B cell (primary cell): ENCODE measurements around the gene DIAPH1. TPM values are rescaled to one million over a fixed set of nuclear protein-coding genes. Genes with fewer than 3 reads are reported as not detected.

Experiments
- ATAC-seq: fragments of 200-7000 bp; cut with Tn5 transposase; one replicate; pipeline ENCODE4 v1.10.0; 2021; ENCODE audit warnings: low read depth, mild to moderate bottlenecking, moderate number of reproducible peaks, moderate library complexity
- CTCF ChIA-PET: fragments of 350-600 bp; sonication (Branson Sonifier 250); formaldehyde crosslinking; loops from one replicate; lab custom pipeline; 2021; ENCODE audit warnings: antibody characterized with exemption, inconsistent platforms; lab: Charles Lee
- POLR2A ChIA-PET: fragments of 350-600 bp; sonication (Branson Sonifier 250); formaldehyde crosslinking; loops from one replicate; lab custom pipeline; 2021; ENCODE audit warnings: antibody characterized with exemption; lab: Charles Lee
- DNase-seq: peaks from one replicate; pipeline ENCODE4 v3.0.0; 2013
- H2AFZ ChIP-seq: 2 replicates; pipeline ENCODE4 v1.6.1; 2012; ENCODE audit warnings: mild to moderate bottlenecking, low read depth, low read length; ENCODE audit not compliant: insufficient read depth, poor library complexity, severe bottlenecking
- H3K27ac ChIP-seq, 2 donors: 1 replicate in 1 of 2; 2 replicates in 1 of 2; pipeline ENCODE4 v1.5.1; 2012 to 2013; ENCODE audit warnings: low read length in 2 of 2, mild to moderate bottlenecking in 2 of 2, moderate library complexity in 1 of 2
- H3K27me3 ChIP-seq, 4 experiments: fragments of 200-600 bp in 1 of 4; sonication (generic) in 1 of 4; replicated peaks in 1 of 4; 1 replicate in 2 of 4; 2 replicates in 2 of 4; pipeline versions ENCODE4 v1.6.1 to v1.7.0; 2013 to 2016; ENCODE audit warnings: low read length in 3 of 4, mild to moderate bottlenecking in 2 of 4, mixed read lengths in 1 of 4, moderate library complexity in 1 of 4; ENCODE audit not compliant: insufficient read depth in 4 of 4, control insufficient read depth in 3 of 4; ENCODE audit errors: control extremely low read depth in 1 of 4
- H3K36me3 ChIP-seq, 2 experiments: replicated peaks in 1 of 2; 1 replicate in 1 of 2; 2 replicates in 1 of 2; pipeline versions ENCODE4 v1.6.1 to v1.7.1; 2013; ENCODE audit warnings: low read length in 1 of 2; ENCODE audit not compliant: insufficient read depth in 2 of 2, control insufficient read depth in 1 of 2; ENCODE audit errors: control extremely low read depth in 1 of 2, extremely low read depth in 1 of 2
- H3K4me1 ChIP-seq, 2 donors: fragments of 200-600 bp in 1 of 2; sonication (generic) in 1 of 2; 1 replicate in 1 of 2; 2 replicates in 1 of 2; pipeline versions ENCODE4 v1.5.1 to v1.6.1; 2013 to 2017; ENCODE audit warnings: low read length in 2 of 2; ENCODE audit not compliant: control insufficient read depth in 2 of 2, insufficient read depth in 2 of 2
- H3K4me2 ChIP-seq: replicated peaks from 2 replicates; pipeline ENCODE3; 2012; ENCODE audit warnings: mild to moderate bottlenecking, low read depth, low read length; ENCODE audit not compliant: poor library complexity, severe bottlenecking
- H3K4me3 ChIP-seq, 5 experiments: fragments of 200-600 bp in 1 of 5; sonication (generic) in 1 of 5; 1 replicate in 3 of 5; 2 replicates in 2 of 5; pipeline versions ENCODE4 v1.5.1 to v1.7.0; 2011 to 2016; ENCODE audit warnings: low read length in 4 of 5, mild to moderate bottlenecking in 4 of 5, low read depth in 2 of 5, control low read depth in 1 of 5, moderate library complexity in 1 of 5; ENCODE audit not compliant: insufficient read depth in 1 of 5; ENCODE audit errors: control extremely low read depth in 1 of 5, extremely low read depth in 1 of 5
- H3K79me2 ChIP-seq: fragments of 200-600 bp; sonication (generic); one replicate; pipeline ENCODE4 v1.6.0; 2016; ENCODE audit warnings: low read length; ENCODE audit not compliant: control insufficient read depth, insufficient read depth
- H3K9ac ChIP-seq: fragments of 200-600 bp; sonication (generic); 2 replicates; pipeline ENCODE4 v1.6.1; 2017; ENCODE audit warnings: mild to moderate bottlenecking, low read length, moderate library complexity
- H3K9me3 ChIP-seq, 3 donors: one replicate each; pipeline versions ENCODE4 v1.6.1 to v1.7.1; 2013; ENCODE audit warnings: low read length in 2 of 3; ENCODE audit not compliant: control insufficient read depth in 2 of 3, insufficient read depth in 1 of 3; ENCODE audit errors: control extremely low read depth in 1 of 3
- H4K20me1 ChIP-seq: 2 replicates; pipeline ENCODE4 v1.6.0; 2012; ENCODE audit warnings: mild to moderate bottlenecking, low read length; ENCODE audit not compliant: insufficient read depth, control insufficient read depth, poor library complexity, severe bottlenecking
- H3K27ac Mint-ChIP-seq: one replicate; pipeline ENCODE4 v1.8.0; 2021; ENCODE audit warnings: mixed read lengths
- H3K27me3 Mint-ChIP-seq: one replicate; pipeline ENCODE4 v1.8.0; 2021; ENCODE audit warnings: mixed read lengths
- H3K4me1 Mint-ChIP-seq: one replicate; pipeline ENCODE4 v1.8.0; 2021; ENCODE audit warnings: mixed read lengths
- H3K4me3 Mint-ChIP-seq: one replicate; pipeline ENCODE4 v1.8.0; 2021; ENCODE audit warnings: mixed read lengths
- H3K9me3 Mint-ChIP-seq: one replicate; pipeline ENCODE4 v1.8.0; 2022; ENCODE audit warnings: mixed read lengths; ENCODE audit not compliant: insufficient read depth
- CTCF ChIP-seq: fragments of 200-600 bp; IDR thresholded peaks from one replicate; pipeline ENCODE4 v1.8.0; 2022; ENCODE audit warnings: antibody characterized with exemption, mild to moderate bottlenecking
- EZH2 ChIP-seq: IDR thresholded peaks from 2 replicates; pipeline ENCODE4 v1.6.1; 2012; ENCODE audit warnings: borderline replicate concordance, low read depth, mild to moderate bottlenecking, moderate library complexity, low read length; ENCODE audit not compliant: insufficient read depth, poor library complexity, severe bottlenecking
- WGBS: methylation state at CpG from one replicate; pipeline ENCODE4 v1.1.5; 2013; ENCODE audit warnings: missing lambda C conversion rate; ENCODE audit not compliant: insufficient coverage; 5-methylcytosine and 5-hydroxymethylcytosine counted together
- intact Hi-C: fragments of 100-400 bp; cut with micrococcal nuclease; formaldehyde crosslinking; loops from one replicate; pipeline ENCODE4 v1.10.0; 2022
- polyA plus RNA-seq: library from polyadenylated mRNA; depleted of rRNA; stranded (reverse); fragments of >200 nt; gene quantifications from 2 replicates; pipeline ENCODE4 v1.2.3, GENCODE V29; 2012
- total RNA-seq, 2 donors: library from RNA; stranded (reverse); fragments of 120-200 nt in 1 of 2; gene quantifications; 1 replicate in 1 of 2; 2 replicates in 1 of 2; pipeline versions ENCODE4 v1.2.3 to v1.2.4, GENCODE V29; 2013 to 2022

DIAPH1 gene
- total and polyA plus RNA-seq, 2 donors (not counting 1 experiment from before 2014, with no cell fraction given) = 59.7 to 113 TPM

DNA sequence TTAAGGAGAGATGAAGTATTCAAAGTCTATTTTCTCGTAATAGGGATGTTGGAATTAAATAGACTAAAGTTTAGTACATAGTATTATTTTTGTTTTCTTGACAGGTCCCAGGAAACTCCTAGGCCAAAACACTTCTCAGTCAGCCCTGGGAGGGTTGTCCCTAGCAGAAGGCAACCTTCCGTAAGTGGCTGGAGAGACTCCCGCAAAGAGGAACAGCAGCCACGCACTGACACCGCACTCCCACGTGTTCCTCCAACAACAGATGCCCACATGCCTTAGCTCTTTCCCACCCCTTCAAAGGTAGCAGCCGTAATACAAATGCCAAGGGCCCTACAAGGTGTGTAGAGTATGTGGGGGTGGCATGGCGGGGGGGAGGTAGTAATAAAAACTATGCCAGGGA lies 101.5 kb downstream of the DIAPH1 start:
- ATAC-seq (no peak), DNase-seq (no peak)
- no peaks in the 10 kb centered on the region for H3K27me3 ChIP-seq
- intact Hi-C loops = no loop called here
- Mint-ChIP-seq H3K27ac (no peak overlapping the region), H3K9me3 (no peaks in the 10 kb centered on the region), H3K4me1 (peaks cover 39% of the 10 kb centered on the region), H3K4me3 (no peak overlapping the region), H3K27me3 (no peaks in the 10 kb centered on the region)
- H4K20me1 ChIP-seq = peaks cover 10% of the 10 kb centered on the region
- no peak for TF ChIP-seq CTCF
- TF ChIP-seq EZH2 = no peak
- H3K9me3 ChIP-seq = peaks cover 0 to 4% (median 0%) of the 10 kb centered on the region in 3 donors
- CTCF ChIA-PET = interaction anchor here (12.8 kb wide), 1 partner anchor 7 kb away, joined by 176 read pairs; no protein-coding TSS in a partner anchor
- H3K4me2 ChIP-seq = no peak overlapping the region
- peaks cover 2 to 74% of the 10 kb centered on the region in 2 experiments for H3K36me3 ChIP-seq
- H3K4me3 ChIP-seq = no peak overlapping the region
- no peak overlapping the region for H3K9ac ChIP-seq
- no peak overlapping the region for H2AFZ ChIP-seq
- H3K27ac ChIP-seq = no peak overlapping the region
- POLR2A ChIA-PET = no interaction called here
- 100% methylated on average over 1 of the region's 8 CpGs for WGBS
- H3K4me1 ChIP-seq = peaks cover 22 to 43% of the 10 kb centered on the region in 2 donors
- H3K79me2 ChIP-seq = no peaks in the 10 kb centered on the region

- Histone ChIP-seq H3K4me2 (no peak overlapping the region), H4K20me1 (peaks cover 10% of the 10 kb centered on the region), H2AFZ (no peak overlapping the region), H3K79me2 (no peaks in the 10 kb centered on the region), H3K4me3 (no peak overlapping the region), H3K27me3 (no peaks in the 10 kb centered on the region), H3K9ac (no peak overlapping the region), H3K27ac (no peak overlapping the region), H3K9me3 (peaks cover 0 to 8% (median 0%) of the 10 kb centered on the region in 3 donors), H3K4me1 (peaks cover 27 to 47% of the 10 kb centered on the region in 2 donors), H3K36me3 (peaks cover 0 to 67% of the 10 kb centered on the region in 2 experiments)
- intact Hi-C loops = no loop called here
- H3K27ac Mint-ChIP-seq = no peak overlapping the region
- no peaks in the 10 kb centered on the region for H3K27me3 Mint-ChIP-seq
- H3K9me3 Mint-ChIP-seq = no peaks in the 10 kb centered on the region
- ChIA-PET CTCF (interaction anchor here (6.4 to 12.8 kb wide), 2 partner anchors 8 to 40 kb away, joined by 37 to 176 read pairs; partner anchors contain the start of gene PCDHGC3), POLR2A (no interaction called here)
- H3K4me1 Mint-ChIP-seq = peaks cover 43% of the 10 kb centered on the region
- H3K4me3 Mint-ChIP-seq = no peak overlapping the region
- TF ChIP-seq EZH2 (no peak), CTCF (no peak)
- WGBS = 97% methylated on average over 7 of the region's 8 CpGs
- ATAC-seq = no peak
- no peak for DNase-seq
Observed at GRCh38 chr5:141516672-141517025, 102.2 kb downstream of the DIAPH1 start.
